HG03378 (cell line): ENCODE measurements around the gene DUSP16.
"Not testable (repeated sequence)": the region's sequence is repeated elsewhere in the genome, so short reads cannot be mapped to it uniquely, and the experiment has no call there.

ENCODE experiments used
- ATAC-seq: cut with Tn5 transposase; IDR thresholded peaks from one replicate; pipeline ENCODE4 v1.9.1; 2021; ENCODE audit warnings: mild to moderate bottlenecking, moderate library complexity; ENCODE audit not compliant: unreplicated experiment

DUSP16 gene

DNA sequence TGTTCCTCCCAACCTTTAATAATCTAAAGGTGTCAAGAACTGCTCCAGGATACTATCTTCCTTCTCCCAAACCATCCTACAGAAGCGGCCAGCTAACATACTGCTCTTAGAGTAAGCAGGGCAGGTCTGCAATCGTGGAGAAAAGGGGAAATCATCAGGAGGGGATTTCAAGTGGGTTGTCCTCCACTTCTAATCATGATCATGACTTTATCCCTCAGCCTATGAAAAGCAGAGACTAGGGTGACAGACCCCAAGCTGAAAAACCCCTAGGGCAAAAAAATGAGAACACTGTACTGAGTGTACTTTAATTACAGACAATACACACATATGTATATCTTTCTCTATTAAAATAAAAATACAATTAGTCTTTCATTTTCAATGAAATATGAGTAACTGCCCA is 13.9 kb downstream of the DUSP16 start:
- no peak for ATAC-seq

DNA sequence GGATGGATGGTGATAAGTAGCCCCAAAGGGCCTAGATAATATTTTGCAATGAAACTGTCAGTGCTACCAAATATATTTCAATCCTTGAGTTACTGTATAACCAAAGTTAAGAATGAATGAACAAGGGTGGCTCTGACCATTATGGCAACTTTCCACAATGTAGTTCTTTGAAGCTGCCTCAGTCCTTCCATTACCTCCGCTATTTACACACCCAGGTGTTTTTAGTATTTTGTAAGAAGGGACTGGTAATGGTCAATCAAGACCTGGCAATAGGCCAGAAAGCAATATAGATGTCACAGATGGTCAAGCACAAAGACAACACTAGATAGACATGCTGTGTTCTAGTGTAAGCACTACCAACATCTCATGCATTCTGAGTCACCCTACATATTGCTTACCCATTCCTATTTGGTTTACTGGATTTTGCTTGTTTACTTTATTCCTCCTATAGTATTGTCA is 16.3 kb downstream of the DUSP16 start:
- ATAC-seq = no peak

GRCh38 chr12:12543959-12544358 is 18.7 kb downstream of the DUSP16 start:
- ATAC-seq = no peak

DNA sequence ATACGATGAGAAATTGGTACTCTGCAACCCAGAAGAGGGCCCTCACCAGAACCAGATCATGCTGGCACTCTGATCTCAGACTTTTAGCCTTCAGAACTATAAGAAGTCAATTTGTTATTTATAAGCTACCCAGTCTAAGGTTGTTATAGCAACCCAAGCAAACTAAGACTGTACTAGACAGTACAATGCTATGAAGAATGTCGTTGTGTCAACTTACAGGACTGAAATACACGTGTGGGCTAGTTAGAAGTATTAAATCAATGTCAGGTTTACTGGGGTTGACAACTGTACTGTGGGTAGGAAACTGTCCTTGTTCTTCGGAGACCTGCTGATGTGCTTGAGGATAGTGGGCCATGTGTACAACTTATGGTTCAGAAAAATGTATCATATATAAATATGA is 19.7 kb downstream of the DUSP16 start:
- no peak for ATAC-seq

- ATAC-seq = no peak
Observed at GRCh38 chr12:12542286-12542685, 20.4 kb downstream of the DUSP16 start.

DNA sequence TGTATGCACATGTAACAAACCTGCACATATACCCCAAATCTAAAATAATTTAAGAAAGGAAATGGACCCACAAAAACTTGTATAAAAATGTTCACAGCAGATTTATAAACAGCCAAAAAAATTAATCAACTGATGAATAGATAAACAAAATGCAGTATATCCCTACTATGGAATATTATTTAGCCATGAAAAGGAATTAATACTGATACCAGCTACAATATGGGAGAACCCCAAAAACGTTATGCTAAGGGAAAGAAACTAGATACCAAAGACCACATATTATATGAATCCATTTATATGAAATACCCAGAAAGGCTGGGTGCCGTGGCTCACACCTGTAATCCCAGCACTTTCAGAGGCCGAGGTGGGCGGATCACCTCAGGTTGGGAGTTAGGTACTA is 20.9 kb downstream of the DUSP16 start:
- no peak for ATAC-seq

- ATAC-seq = no peak
Observed at GRCh38 chr12:12540261-12541013, 22.2 kb downstream of the DUSP16 start.

DNA sequence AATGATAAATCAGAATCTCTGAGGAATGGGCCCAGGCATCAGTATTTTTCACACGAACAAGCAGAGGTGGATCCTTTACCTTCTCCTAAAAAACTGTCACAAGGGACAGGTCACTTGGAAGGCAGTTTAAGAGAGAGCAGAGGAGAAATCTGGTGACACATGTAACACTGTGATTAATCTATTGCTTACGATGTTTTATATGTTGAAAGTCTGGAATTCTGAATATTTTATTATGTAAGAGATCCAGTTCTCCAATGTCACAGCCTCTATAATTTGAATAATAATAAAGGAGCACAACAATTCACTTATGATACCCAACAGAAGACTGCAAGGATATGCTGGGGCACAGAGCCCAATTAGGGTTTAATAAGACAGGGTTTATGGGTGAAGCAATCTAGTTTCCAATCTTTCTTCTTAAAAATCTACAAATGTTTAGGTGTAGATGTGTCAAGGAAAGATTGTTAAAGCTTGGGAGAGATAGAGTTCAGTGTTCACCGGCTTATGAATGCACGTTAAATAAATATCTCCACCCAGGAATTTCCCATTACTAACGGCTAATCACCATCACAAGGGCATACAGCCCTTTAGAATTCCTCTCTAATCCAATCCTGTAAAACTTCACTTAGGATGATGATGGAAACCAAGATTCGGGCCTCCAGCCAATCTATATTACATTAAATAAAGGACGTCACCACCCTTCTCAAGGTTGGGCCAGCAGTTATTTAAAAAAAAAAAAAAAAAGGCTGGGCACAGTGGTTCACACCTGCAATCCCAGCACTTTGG is 23.4 kb downstream of the DUSP16 start:
- no peak for ATAC-seq

DNA sequence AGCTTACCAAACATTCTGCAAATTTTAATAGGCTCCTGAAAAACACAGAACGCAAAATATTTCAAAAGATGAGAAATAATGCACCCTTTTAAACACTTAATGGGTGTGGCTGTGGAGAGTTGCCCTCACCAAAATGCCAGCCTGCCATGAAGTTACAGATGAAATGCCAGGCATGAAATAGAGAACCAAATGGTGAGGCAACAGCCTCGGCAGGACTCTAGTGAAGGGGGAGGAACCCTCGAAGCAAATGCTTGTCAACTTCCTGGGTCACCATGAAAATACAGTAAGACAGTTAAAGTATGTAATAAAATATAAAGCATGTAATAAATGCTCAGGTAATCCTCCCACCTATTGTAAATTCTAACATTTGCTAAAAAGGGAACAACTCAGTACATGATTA is 24.1 kb downstream of the DUSP16 start:
- ATAC-seq = no peak

- no peak for ATAC-seq
Observed at GRCh38 chr12:12537421-12537820, 25.2 kb downstream of the DUSP16 start.

GRCh38 chr12:12534975-12535374 is 27.7 kb downstream of the DUSP16 start:
- ATAC-seq = no peak

DNA sequence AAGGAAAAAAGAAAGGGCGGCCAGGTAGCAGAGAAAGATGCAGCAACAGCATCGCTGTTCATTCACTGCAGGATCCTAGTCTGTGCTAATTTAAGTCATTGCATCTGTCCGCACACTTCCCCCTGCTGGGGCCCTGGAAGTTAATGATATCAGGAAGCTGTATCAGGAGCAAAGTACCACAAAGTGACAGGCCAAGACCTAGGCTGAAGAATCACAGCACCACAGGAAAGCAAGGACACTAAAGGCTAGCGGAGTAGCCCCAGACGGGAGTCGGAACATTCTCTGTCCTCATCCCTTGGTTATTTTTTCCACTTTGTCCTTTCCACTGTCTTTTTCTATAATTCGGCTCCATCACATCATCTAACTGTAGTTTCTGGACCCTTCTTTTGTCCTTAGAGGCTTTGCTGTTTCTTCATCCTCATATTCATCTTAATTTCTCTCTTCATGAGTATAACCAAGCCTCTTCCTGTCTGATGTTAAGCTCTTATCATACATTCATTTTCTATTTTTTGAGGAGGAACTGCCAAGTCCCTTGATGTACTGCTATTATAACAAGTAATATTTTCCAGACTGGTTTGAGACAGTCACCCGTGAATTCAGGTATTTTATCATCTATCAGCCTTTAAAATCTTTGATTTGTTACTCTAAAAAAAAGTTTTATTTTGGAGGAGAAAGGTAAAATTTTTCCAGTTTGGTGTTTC is 28.3 kb downstream of the DUSP16 start:
- ATAC-seq = no peak

DNA sequence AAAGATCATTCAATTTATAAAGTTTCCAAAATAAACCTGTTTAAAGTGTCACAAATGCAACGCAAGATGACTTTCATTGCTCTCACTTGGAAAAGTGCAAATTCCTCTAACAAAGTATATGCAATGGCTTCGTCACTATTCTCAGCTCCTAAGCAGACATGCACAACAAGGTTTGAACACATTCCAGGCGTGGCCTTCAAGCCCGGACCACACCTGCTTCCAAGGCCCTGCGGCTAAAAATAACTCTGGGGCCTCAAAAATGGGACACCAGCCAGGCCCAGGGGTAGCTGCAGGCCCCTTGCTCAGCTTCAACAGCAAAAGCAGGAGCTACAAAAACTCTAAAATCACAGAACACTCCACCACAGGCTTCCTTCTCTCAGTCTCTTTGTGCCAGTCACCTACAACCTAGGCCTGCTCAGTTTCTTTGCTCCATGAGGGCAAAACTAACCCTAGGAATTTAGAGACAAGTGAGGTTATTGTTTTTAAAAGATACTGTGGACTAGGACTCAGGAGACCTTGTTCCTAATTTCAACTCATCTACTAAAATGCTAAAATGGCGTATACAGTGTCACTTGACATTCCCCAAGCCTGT is 29.3 kb downstream of the DUSP16 start:
- ATAC-seq = no peak

DNA sequence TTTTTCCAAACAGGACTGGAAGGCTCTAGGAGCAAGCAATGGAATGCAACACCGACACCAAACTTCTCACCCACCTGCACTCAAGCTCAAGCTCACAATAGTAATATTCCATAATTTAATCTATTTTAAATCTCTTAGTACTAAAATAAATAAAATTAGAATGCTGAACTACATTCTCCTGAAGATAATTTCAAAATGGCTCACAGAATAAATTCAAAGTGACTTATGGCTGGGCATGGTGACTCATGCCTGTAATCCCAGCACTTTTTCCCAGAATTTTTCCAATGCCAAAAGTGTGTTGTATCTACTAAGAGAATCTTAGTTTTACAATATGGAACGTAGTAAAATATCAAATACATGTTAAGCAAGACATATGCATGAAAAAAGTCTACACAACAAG is 31.5 kb downstream of the DUSP16 start:
- ATAC-seq = no peak

DNA sequence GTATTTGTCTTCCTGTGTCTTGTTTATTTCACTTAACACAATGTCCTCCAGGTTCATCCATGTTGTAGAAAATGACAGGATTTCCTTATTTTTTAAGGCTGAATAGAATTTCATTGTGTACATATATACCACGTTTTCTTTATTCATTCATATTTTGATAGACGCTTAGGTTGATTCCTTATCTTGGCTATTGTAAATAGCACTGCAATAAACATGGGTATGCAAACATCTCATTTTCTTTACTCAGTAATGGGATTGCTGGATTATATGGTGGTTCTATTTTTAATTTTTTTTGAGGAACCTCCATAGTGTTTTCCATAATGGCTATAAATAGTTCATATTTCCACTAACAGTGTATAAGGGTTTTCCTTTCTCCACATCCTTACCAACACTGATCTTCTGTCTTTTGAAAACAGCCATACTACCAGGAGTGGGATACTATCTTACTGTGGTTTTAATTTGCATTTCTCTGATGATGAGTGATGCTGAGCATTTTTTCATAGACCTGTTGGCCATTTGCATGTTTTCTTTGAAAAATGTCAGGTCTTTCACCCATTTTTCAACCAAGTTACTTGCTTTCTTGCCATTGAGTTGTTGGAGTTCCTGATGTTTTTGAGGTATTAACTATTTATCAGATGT is 32.8 kb downstream of the DUSP16 start:
- ATAC-seq = no peak

DNA sequence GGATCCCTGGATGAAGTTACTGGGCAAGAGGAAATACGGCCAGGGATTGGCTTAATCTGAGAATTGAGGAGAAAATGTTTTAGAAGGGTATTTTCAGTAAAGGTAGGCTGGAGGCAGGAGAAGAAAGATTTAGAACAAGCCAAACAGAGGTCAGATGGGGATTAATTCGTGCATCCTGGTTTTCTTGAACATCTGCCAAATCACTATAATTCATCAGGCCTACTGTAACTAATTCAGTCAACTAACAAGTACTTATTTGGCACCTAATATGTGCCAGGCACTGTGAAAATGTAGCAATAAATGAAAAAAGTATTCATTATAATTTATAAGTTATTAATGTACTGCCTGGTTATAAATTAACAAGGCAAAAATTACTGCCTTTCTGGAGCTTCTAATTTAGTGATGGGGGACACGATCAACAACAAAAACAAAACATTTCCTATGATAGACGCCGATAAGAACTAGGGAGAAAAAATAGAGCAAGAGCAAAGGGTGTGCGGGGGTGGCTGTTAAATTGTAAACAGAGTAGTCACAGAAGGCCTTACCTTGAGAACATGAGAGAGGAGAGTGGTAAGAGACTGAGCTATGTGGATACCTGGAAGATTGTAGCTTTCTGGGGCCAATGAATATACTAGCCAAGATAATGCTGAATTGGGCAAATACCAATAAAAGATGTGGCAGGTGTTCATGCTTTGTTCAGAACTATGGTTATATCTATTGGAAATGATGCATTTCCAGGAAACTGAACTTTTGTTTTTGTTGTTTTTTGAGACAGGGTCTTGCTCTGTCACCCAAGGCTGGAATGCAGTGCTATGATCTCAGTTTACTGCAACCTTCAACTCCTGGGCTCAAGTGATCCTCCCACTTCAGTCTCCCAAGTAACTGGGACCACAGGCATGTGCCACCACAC is 34.0 kb downstream of the DUSP16 start:
- no peak for ATAC-seq

DNA sequence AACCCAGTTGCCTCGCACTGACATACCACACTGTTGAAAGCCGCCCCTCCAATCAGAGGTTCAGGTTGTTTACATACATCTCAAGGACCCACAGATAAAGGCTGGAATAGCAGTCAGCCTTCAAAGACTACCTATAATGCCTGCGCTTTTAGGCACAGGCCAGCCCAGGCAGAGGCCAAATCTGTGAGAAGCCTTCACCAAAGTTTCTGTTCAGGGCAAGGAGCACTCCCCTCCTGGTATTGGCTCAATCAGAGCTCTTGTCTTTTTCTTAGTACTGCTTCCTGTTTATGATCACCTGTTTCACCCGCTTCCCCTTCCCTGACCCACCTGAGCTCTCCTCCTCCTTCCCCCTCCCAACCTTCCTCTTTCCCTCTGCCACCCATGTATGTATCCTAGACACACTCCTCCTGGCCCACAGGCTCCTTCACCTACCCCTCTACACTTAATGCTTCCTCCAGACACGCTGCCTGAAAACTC is 34.8 kb downstream of the DUSP16 start:
- no peak for ATAC-seq

- ATAC-seq = no peak
Observed at GRCh38 chr12:12524128-12524527, 38.5 kb downstream of the DUSP16 start.

DNA sequence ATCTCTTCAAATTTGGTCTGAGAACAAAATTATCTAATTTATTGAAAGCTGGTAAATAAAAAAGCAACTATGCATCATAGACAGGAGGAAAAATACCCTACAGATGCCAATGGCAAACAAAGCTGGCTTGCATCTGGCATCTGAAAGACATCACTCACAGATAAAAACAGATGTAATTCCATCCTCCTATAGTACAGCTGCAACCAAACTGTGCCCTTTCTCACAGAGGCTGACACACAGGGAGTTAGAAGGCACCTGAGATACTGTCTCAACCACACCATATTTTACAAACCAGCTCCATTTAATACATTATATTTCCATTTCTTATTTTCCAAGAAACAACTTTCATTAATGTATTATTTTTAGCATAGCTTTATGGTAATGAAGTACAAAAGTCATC is 39.4 kb downstream of the DUSP16 start:
- no peak for ATAC-seq

GRCh38 chr12:12522657-12523056 is 40.0 kb downstream of the DUSP16 start:
- not testable (repeated sequence) for ATAC-seq
